CD8-positive, alpha-beta memory T cell (primary cell): ENCODE results near the gene TMEM201. TPM values are rescaled to one million over a fixed set of nuclear protein-coding genes. Genes with fewer than 3 reads are reported as not detected.
"Not testable (repeated sequence)": the region's sequence is repeated elsewhere in the genome, so short reads cannot be mapped to it uniquely, and the experiment has no call there.

Experiments
- CTCF ChIA-PET: fragments of 350-600 bp; sonication (Branson Sonifier 250); formaldehyde crosslinking; loops from one replicate; lab custom pipeline; 2021; ENCODE audit warnings: antibody characterized with exemption; lab: Charles Lee
- POLR2A ChIA-PET: fragments of 350-600 bp; sonication (Branson Sonifier 250); formaldehyde crosslinking; loops from one replicate; lab custom pipeline; 2021; ENCODE audit warnings: antibody characterized with exemption; lab: Charles Lee
- DNase-seq, 5 donors: peaks; one replicate each; pipeline versions ENCODE4 v3.0.0 to v3.0.0-alpha.2; 2020 to 2022; ENCODE audit warnings: mixed read lengths in 1 of 5
- H3K27ac ChIP-seq: one replicate; pipeline ENCODE4 v1.7.0; 2013; ENCODE audit warnings: low read depth, mild to moderate bottlenecking, low read length, moderate library complexity
- H3K27me3 ChIP-seq: 2 replicates; pipeline ENCODE4 v1.7.0; 2013; ENCODE audit warnings: low read length, mild to moderate bottlenecking; ENCODE audit not compliant: insufficient read depth, poor library complexity, severe bottlenecking
- H3K36me3 ChIP-seq: 2 replicates; pipeline ENCODE4 v1.7.0; 2013; ENCODE audit warnings: mild to moderate bottlenecking, low read length, moderate library complexity; ENCODE audit not compliant: insufficient read depth
- H3K4me1 ChIP-seq: 2 replicates; pipeline ENCODE4 v1.7.0; 2013; ENCODE audit warnings: mild to moderate bottlenecking, low read length, moderate library complexity; ENCODE audit not compliant: insufficient read depth
- H3K4me3 ChIP-seq: 2 replicates; pipeline ENCODE4 v1.7.0; 2013; ENCODE audit warnings: mild to moderate bottlenecking, low read length
- H3K9me3 ChIP-seq: 2 replicates; pipeline ENCODE4 v1.7.0; 2013; ENCODE audit warnings: mild to moderate bottlenecking, low read length
- H3K27ac Mint-ChIP-seq, 8 donors: one replicate each; pipeline ENCODE4 v1.8.0; 2020 to 2021; ENCODE audit warnings: mixed read lengths in 8 of 8, mild to moderate bottlenecking in 6 of 8, inconsistent platforms in 3 of 8, moderate library complexity in 3 of 8
- H3K27me3 Mint-ChIP-seq, 2 donors: one replicate each; pipeline ENCODE4 v1.8.0; 2020 to 2021; ENCODE audit warnings: mixed read lengths in 2 of 2, mild to moderate bottlenecking in 1 of 2, moderate library complexity in 1 of 2
- H3K36me3 Mint-ChIP-seq, 3 donors: one replicate each; pipeline ENCODE4 v1.8.0; 2020 to 2021; ENCODE audit warnings: mixed read lengths in 3 of 3, inconsistent platforms in 1 of 3, mild to moderate bottlenecking in 1 of 3
- H3K4me1 Mint-ChIP-seq, 3 donors: one replicate each; pipeline ENCODE4 v1.8.0; 2020 to 2021; ENCODE audit warnings: mixed read lengths in 3 of 3, inconsistent platforms in 1 of 3, mild to moderate bottlenecking in 1 of 3
- H3K4me3 Mint-ChIP-seq, 7 donors: one replicate each; pipeline ENCODE4 v1.8.0; 2020 to 2021; ENCODE audit warnings: mixed read lengths in 7 of 7, mild to moderate bottlenecking in 6 of 7, moderate library complexity in 4 of 7, inconsistent platforms in 2 of 7
- H3K9me3 Mint-ChIP-seq, 5 donors: one replicate each; pipeline ENCODE4 v1.8.0; 2020 to 2022; ENCODE audit warnings: mixed read lengths in 5 of 5, mild to moderate bottlenecking in 3 of 5, moderate library complexity in 2 of 5, inconsistent platforms in 1 of 5
- polyA plus RNA-seq: library from polyadenylated mRNA; unstranded; fragments of 300-500 nt; fragmentation: Illumina TruSeq; gene quantifications from one replicate; pipeline ENCODE4 v1.2.3, GENCODE V29; 2021
- total RNA-seq, 2 experiments: library from RNA; stranded (reverse); gene quantifications; one replicate each; pipeline ENCODE4 v1.2.3, GENCODE V29; 2021

TMEM201 gene
- total and polyA plus RNA-seq, 3 experiments from 2014 or later = 2.8 to 32.8 (median 32.2) TPM

- peaks cover 0 to 1% (median 0%) of the 10 kb centered on the region in 5 donors for H3K9me3 Mint-ChIP-seq
- no peak overlapping the region for H3K4me3 ChIP-seq
- no peak overlapping the region for H3K27ac ChIP-seq
- H3K27me3 ChIP-seq = no peaks in the 10 kb centered on the region
- DNase-seq = no peak
- no peaks in the 10 kb centered on the region for H3K9me3 ChIP-seq
- ChIA-PET POLR2A (no interaction called here), CTCF (interaction anchor here (8.0 kb wide), 1 partner anchor 97 kb away, joined by 280 read pairs; no protein-coding TSS in a partner anchor)
- H3K4me3 Mint-ChIP-seq = peak overlapping the region in 4 of 7 donors; percentile 26 to 88 (median 46)
- peaks cover 5 to 12% of the 10 kb centered on the region in 2 donors for H3K27me3 Mint-ChIP-seq
- H3K4me1 ChIP-seq = peaks cover 27% of the 10 kb centered on the region
- H3K36me3 ChIP-seq = no peaks in the 10 kb centered on the region
- peaks cover 19 to 29% (median 26%) of the 10 kb centered on the region in 3 donors for H3K4me1 Mint-ChIP-seq
- peaks cover 0 to 1% (median 0%) of the 10 kb centered on the region in 3 donors for H3K36me3 Mint-ChIP-seq
- H3K27ac Mint-ChIP-seq = peak overlapping the region in 1 of 8 donors; percentile 84
Observed at GRCh38 chr1:9624081-9624480, 35.4 kb downstream of the TMEM201 start.

- POLR2A ChIA-PET = not testable (repeated sequence)
Observed at GRCh38 chr1:9625030-9625429, 36.3 kb downstream of the TMEM201 start.

GRCh38 chr1:9626201-9626608, 37.5 kb downstream of the TMEM201 start:
- H3K27me3 Mint-ChIP-seq = peaks cover 2 to 5% of the 10 kb centered on the region in 2 donors
- Histone ChIP-seq H3K4me3 (peak overlapping the region; percentile 37), H3K4me1 (peaks cover 33% of the 10 kb centered on the region), H3K27me3 (no peaks in the 10 kb centered on the region), H3K27ac (no peak overlapping the region), H3K36me3 (no peaks in the 10 kb centered on the region), H3K9me3 (no peaks in the 10 kb centered on the region)
- peak overlapping the region; percentile 81 to 98 (median 91) for H3K4me3 Mint-ChIP-seq
- peak in 1 of 5 donors; percentile 28 for DNase-seq
- peaks cover 0 to 15% (median 0%) of the 10 kb centered on the region in 3 donors for H3K36me3 Mint-ChIP-seq
- H3K4me1 Mint-ChIP-seq = peaks cover 31 to 48% (median 43%) of the 10 kb centered on the region in 3 donors
- ChIA-PET CTCF (interaction anchor here (0.7 to 8.0 kb wide), 37 partner anchors 9 to 365 kb away, joined by 3 to 280 read pairs (median 6); partner anchors contain the start of gene PIK3CD), POLR2A (interaction anchor here (0.7 to 6.0 kb wide), 11 partner anchors 26 to 276 kb away, joined by 3 to 161 read pairs (median 6); partner anchors contain the start of gene PIK3CD)
- H3K9me3 Mint-ChIP-seq = peaks cover 0 to 1% (median 0%) of the 10 kb centered on the region in 5 donors
- peak overlapping the region; percentile 32 to 90 (median 82) for H3K27ac Mint-ChIP-seq

More at GRCh38 chr1:9625030-9625429, 36.3 kb downstream of the TMEM201 start:
- not testable (repeated sequence) for H3K9me3 Mint-ChIP-seq, H3K36me3 ChIP-seq, DNase-seq, H3K9me3 ChIP-seq, H3K27ac ChIP-seq, H3K36me3 Mint-ChIP-seq, H3K27me3 ChIP-seq, H3K4me3 ChIP-seq, H3K4me3 Mint-ChIP-seq, H3K27me3 Mint-ChIP-seq
- peaks cover 30% of the 10 kb centered on the region for H3K4me1 ChIP-seq
- CTCF ChIA-PET = interaction anchor here (2.2 to 8.0 kb wide), 3 partner anchors 9 to 96 kb away, joined by 13 to 280 read pairs (median 136); partner anchors contain the start of gene PIK3CD
- H3K4me1 Mint-ChIP-seq = peaks cover 21 to 38% (median 33%) of the 10 kb centered on the region in 3 donors
- H3K27ac Mint-ChIP-seq = peak overlapping the region in 2 of 8 donors; percentile 5 to 33

DNA sequence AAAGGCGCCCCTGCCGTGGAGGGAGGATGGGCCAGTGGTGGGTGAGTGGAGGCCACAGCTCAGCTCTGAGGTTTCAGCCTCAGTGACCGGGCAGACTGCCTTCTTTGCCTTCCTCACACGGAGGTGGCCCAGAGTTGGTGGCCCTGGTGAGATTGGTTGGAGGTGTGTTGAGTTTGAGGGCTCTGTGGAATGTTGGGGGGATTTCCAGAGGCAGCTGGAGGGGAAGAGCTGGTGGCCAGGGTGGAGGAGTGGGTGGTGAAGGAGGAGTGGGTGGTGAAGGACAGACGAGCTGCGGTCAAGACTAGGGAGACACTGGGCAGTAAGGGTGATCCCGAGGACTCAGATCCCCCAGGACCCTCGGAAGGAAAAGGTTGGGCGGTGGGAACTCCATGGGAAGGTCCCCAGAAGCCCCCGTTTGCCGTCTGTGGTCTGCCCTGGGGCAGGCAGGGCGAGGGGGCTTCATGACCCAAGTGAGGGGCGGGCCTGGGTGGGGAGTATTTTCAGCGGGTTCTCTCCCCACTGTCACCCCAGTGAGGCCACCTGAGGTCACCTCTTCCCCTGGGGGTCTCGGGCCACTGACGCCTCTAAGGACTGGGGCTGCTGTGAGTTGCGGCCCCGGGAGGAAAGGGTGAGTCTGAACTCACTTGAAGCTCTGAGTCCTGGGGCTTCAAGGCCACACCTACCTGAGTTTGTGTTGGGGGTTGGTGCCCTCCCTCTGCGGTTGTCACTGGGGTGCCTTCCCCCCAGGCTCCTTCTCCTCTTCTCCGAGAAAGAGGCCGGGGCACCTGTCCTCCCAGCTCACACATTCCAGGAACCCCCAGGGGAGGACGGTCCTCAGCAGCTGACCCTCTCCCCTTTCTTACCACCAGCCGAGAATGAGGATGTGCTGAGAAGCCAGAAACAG, 40.1 kb downstream of the TMEM201 start:
- Histone ChIP-seq H3K4me1 (peaks cover 52% of the 10 kb centered on the region), H3K27ac (peak overlapping the region; percentile 43), H3K27me3 (no peaks in the 10 kb centered on the region), H3K4me3 (peak overlapping the region; percentile 94), H3K9me3 (no peaks in the 10 kb centered on the region), H3K36me3 (no peaks in the 10 kb centered on the region)
- Mint-ChIP-seq H3K36me3 (peaks cover 0 to 28% (median 2%) of the 10 kb centered on the region in 3 donors), H3K4me3 (peak overlapping the region; percentile 89 to 98 (median 97)), H3K4me1 (peaks cover 42 to 72% (median 68%) of the 10 kb centered on the region in 3 donors), H3K27ac (peak overlapping the region; percentile 87 to 98 (median 93)), H3K27me3 (no peaks in the 10 kb centered on the region), H3K9me3 (peaks cover 0 to 1% (median 0%) of the 10 kb centered on the region in 5 donors)
- CTCF ChIA-PET = interaction anchor here (0.9 to 8.0 kb wide), 17 partner anchors 13 to 236 kb away, joined by 3 to 280 read pairs (median 10); partner anchors contain the start of gene PIK3CD
- POLR2A ChIA-PET = interaction anchor here (0.5 to 6.0 kb wide), 13 partner anchors 9 to 131 kb away, joined by 3 to 161 read pairs (median 6); partner anchors contain the start of gene PIK3CD
- peak; percentile 48 to 87 (median 74) for DNase-seq

- H3K27ac Mint-ChIP-seq = peak overlapping the region; percentile 87 to 98 (median 93)
- H3K36me3 Mint-ChIP-seq = peaks cover 0 to 34% (median 2%) of the 10 kb centered on the region in 3 donors
- Histone ChIP-seq H3K27me3 (no peaks in the 10 kb centered on the region), H3K9me3 (no peaks in the 10 kb centered on the region), H3K4me1 (peaks cover 59% of the 10 kb centered on the region), H3K4me3 (peak overlapping the region; percentile 94), H3K27ac (peak overlapping the region; percentile 76), H3K36me3 (peaks cover 3% of the 10 kb centered on the region)
- ChIA-PET POLR2A (interaction anchor here (0.5 to 6.0 kb wide), 13 partner anchors 8 to 131 kb away, joined by 3 to 161 read pairs (median 6); partner anchors contain the start of gene PIK3CD), CTCF (interaction anchor here (0.9 to 8.0 kb wide), 9 partner anchors 14 to 239 kb away, joined by 3 to 280 read pairs (median 8); partner anchors contain the start of gene PIK3CD)
- peak; percentile 59 to 89 (median 75) for DNase-seq
- peaks cover 0 to 1% (median 0%) of the 10 kb centered on the region in 5 donors for H3K9me3 Mint-ChIP-seq
- no peaks in the 10 kb centered on the region for H3K27me3 Mint-ChIP-seq
- peaks cover 46 to 81% (median 71%) of the 10 kb centered on the region in 3 donors for H3K4me1 Mint-ChIP-seq
- peak overlapping the region; percentile 89 to 98 (median 97) for H3K4me3 Mint-ChIP-seq
Observed at GRCh38 chr1:9629445-9630201, 40.9 kb downstream of the TMEM201 start.

GRCh38 chr1:9630331-9631111, 41.8 kb downstream of the TMEM201 start:
- Histone ChIP-seq H3K4me3 (peak overlapping the region; percentile 94), H3K27ac (peak overlapping the region; percentile 76), H3K9me3 (no peaks in the 10 kb centered on the region), H3K27me3 (no peaks in the 10 kb centered on the region), H3K4me1 (peaks cover 68% of the 10 kb centered on the region), H3K36me3 (peaks cover 6% of the 10 kb centered on the region)
- Mint-ChIP-seq H3K27ac (peak overlapping the region; percentile 87 to 98 (median 93)), H3K4me1 (peaks cover 55 to 90% (median 80%) of the 10 kb centered on the region in 3 donors), H3K9me3 (peaks cover 0 to 1% (median 0%) of the 10 kb centered on the region in 5 donors), H3K36me3 (peaks cover 0 to 43% (median 3%) of the 10 kb centered on the region in 3 donors), H3K4me3 (peak overlapping the region; percentile 89 to 98 (median 97)), H3K27me3 (no peaks in the 10 kb centered on the region)
- ChIA-PET CTCF (interaction anchor here (0.6 to 8.0 kb wide), 5 partner anchors 23 to 238 kb away, joined by 3 to 280 read pairs (median 86); partner anchors contain the start of gene PIK3CD), POLR2A (interaction anchor here (0.5 to 6.0 kb wide), 7 partner anchors 8 to 87 kb away, joined by 3 to 161 read pairs (median 9); partner anchors contain the start of gene PIK3CD)
- DNase-seq = peak in 1 of 5 donors; percentile 60
